HFFc6 (cell line): ENCODE measurements around the gene TMC3. TPM values are rescaled to one million over a fixed set of nuclear protein-coding genes. Genes with fewer than 3 reads are reported as not detected.

Experiments
- DNase-seq: peaks from one replicate; pipeline ENCODE4 v3.0.0-alpha.2; 2018
- H3K27ac Mint-ChIP-seq: 2 replicates; pipeline ENCODE4 v1.8.0; 2020; ENCODE audit warnings: mild to moderate bottlenecking, mixed read lengths
- H3K27me3 Mint-ChIP-seq: 2 replicates; pipeline ENCODE4 v1.8.0; 2021; ENCODE audit warnings: mild to moderate bottlenecking, moderate library complexity, mixed read lengths; ENCODE audit not compliant: insufficient read depth
- H3K36me3 Mint-ChIP-seq: 2 replicates; pipeline ENCODE4 v1.8.0; 2021; ENCODE audit warnings: low read depth, mixed read lengths
- H3K4me1 Mint-ChIP-seq: 2 replicates; pipeline ENCODE4 v1.8.0; 2020; ENCODE audit warnings: low read depth, mixed read lengths
- H3K4me3 Mint-ChIP-seq: 2 replicates; pipeline ENCODE4 v1.8.0; 2020; ENCODE audit warnings: mild to moderate bottlenecking, moderate library complexity, mixed read lengths
- H3K9me3 Mint-ChIP-seq: 2 replicates; pipeline ENCODE4 v1.8.0; 2020; ENCODE audit warnings: mild to moderate bottlenecking, mixed read lengths
- total RNA-seq, 6 experiments: library from RNA; stranded (reverse); fragmentation: NEBNext Ultra II Directional; extraction: Animal tissue kit (Norgen Biotek cat#: 25700); gene quantifications; 2 replicates in 1 of 6; 3 replicates in 5 of 6; pipeline ENCODE4 v1.2.3, GENCODE V29; 2021
- TF ChIP-seq, protein P1 (sequence below): fragments of 200-600 bp; sonication (generic); IDR thresholded peaks from 2 replicates; pipeline ENCODE4 v1.5.0; 2021; ENCODE audit warnings: antibody characterized with exemption, mild to moderate bottlenecking

TMC3 gene
- total RNA-seq, 6 experiments from 2014 or later = not detected

DNA sequence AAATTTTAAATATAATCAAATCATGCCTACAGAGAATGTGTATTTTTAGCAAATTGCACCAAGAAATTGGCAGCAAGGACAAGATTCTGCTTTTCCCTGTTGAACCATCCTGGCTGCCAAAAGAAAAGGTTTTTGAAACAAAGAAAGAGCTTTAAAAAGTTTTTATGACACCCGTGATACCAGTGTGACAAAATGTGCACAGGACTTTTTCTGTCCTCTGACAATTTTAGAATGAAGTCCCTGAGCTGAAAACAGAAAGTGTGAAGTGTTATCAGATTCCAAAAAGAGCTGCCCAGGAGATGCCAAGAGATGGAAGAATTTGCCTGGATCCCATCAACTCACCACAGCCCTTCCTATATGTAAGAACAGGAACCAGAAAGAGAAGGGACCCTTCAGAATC is 33.2 kb upstream of the TMC3 start:
- DNase-seq = no peak
- H3K27ac Mint-ChIP-seq = no peak overlapping the region
- H3K9me3 Mint-ChIP-seq = no peaks in the 10 kb centered on the region
- TF ChIP-seq, protein P1, sequence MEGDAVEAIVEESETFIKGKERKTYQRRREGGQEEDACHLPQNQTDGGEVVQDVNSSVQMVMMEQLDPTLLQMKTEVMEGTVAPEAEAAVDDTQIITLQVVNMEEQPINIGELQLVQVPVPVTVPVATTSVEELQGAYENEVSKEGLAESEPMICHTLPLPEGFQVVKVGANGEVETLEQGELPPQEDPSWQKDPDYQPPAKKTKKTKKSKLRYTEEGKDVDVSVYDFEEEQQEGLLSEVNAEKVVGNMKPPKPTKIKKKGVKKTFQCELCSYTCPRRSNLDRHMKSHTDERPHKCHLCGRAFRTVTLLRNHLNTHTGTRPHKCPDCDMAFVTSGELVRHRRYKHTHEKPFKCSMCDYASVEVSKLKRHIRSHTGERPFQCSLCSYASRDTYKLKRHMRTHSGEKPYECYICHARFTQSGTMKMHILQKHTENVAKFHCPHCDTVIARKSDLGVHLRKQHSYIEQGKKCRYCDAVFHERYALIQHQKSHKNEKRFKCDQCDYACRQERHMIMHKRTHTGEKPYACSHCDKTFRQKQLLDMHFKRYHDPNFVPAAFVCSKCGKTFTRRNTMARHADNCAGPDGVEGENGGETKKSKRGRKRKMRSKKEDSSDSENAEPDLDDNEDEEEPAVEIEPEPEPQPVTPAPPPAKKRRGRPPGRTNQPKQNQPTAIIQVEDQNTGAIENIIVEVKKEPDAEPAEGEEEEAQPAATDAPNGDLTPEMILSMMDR = no peak
- no peaks in the 10 kb centered on the region for H3K36me3 Mint-ChIP-seq
- H3K27me3 Mint-ChIP-seq = peaks cover 9% of the 10 kb centered on the region
- no peak overlapping the region for H3K4me3 Mint-ChIP-seq
- no peaks in the 10 kb centered on the region for H3K4me1 Mint-ChIP-seq

DNA sequence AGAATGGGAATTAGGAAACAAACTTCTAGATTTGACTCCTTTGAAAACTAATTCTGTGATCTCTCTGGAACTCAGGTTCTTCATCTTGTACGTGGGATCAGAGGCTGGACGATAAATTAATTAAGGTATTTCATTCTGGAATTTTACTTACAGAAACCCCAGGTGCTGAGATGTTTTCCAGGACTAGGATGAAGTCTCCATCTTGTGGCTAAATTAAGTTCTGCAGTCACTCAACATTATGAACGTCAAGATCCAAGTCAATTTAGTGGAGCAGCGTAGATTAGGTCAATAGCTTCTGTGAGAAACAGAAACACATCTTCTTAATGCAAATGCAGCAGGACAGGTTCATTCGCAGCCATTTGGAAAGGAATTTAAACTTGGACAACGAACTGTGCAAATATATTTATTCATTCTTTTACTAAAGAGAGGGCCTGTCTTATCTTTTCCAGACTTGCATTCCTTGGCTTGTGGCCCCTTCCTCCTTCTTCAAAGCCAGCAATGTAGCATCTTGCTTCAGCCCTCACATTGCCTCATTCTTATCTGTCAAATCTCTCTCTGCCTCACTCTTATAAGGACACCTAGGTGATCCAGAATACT is 26.7 kb upstream of the TMC3 start:
- Mint-ChIP-seq H3K9me3 (no peaks in the 10 kb centered on the region), H3K36me3 (no peaks in the 10 kb centered on the region), H3K27ac (no peak overlapping the region), H3K27me3 (peaks cover 4% of the 10 kb centered on the region), H3K4me3 (no peak overlapping the region), H3K4me1 (peaks cover 5% of the 10 kb centered on the region; the same call in 1 of the 2 replicates)
- peak; percentile 27 for DNase-seq
- TF ChIP-seq, protein P1 = peak; percentile 90

DNA sequence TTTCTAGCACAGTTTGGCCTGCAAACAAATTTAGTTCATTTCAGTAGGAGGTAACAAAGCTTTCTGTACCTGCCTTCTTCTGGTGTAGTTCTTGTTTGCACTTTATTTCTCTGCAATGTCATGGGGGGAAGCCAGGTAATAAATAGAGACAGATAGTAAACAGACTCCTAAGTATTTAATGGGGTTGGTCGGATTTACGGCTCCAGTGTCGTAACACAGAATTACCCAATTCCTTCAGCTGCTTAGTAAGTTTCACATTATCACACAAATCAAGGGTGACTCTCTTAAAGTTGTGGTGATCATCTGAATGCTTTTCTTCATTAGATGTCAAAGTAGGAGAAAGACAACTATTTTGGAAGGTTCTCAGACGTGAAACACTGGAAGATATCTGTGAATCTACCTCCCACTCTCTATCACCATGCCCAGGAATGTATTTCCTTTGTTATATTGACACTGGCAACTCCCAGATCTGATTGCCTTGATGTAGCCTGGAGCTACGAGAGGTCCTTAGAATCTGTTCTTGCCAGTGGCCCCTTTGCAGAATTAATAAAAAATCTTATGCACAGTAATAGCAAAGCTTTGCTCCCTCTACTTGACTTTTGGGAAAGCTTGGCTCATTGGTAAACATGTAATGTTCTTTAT is 25.0 kb upstream of the TMC3 start:
- Mint-ChIP-seq H3K9me3 (no peaks in the 10 kb centered on the region), H3K4me3 (no peak overlapping the region), H3K27me3 (peaks cover 4% of the 10 kb centered on the region), H3K36me3 (no peaks in the 10 kb centered on the region), H3K4me1 (peaks cover 5% of the 10 kb centered on the region; the same call in 1 of the 2 replicates), H3K27ac (no peak overlapping the region)
- no peak for DNase-seq
- TF ChIP-seq, protein P1 = no peak

DNA sequence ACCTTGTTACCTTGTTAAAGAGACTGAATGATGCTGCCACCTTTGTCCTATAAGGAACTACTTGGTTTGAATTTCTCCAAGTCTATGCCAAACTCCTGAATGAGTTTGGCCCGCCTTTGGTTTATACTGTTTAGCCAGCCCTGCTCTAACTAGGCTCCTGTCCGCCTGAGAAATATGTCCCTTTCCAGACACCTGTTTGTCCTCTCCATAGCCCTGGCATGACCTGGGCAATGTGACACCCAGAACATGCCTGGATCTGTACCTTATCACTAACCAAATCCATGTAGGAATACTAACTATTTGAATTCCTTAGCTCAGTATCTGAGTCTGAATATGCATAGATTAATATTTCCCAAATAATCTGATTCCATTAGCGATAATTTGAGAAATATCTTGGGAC is 24.4 kb upstream of the TMC3 start:
- H3K27ac Mint-ChIP-seq = no peak overlapping the region
- peaks cover 5% of the 10 kb centered on the region; the same call in 1 of the 2 replicates for H3K4me1 Mint-ChIP-seq
- H3K27me3 Mint-ChIP-seq = peaks cover 4% of the 10 kb centered on the region
- H3K36me3 Mint-ChIP-seq = no peaks in the 10 kb centered on the region
- H3K9me3 Mint-ChIP-seq = no peaks in the 10 kb centered on the region
- no peak for DNase-seq
- TF ChIP-seq, protein P1 = no peak
- no peak overlapping the region for H3K4me3 Mint-ChIP-seq

DNA sequence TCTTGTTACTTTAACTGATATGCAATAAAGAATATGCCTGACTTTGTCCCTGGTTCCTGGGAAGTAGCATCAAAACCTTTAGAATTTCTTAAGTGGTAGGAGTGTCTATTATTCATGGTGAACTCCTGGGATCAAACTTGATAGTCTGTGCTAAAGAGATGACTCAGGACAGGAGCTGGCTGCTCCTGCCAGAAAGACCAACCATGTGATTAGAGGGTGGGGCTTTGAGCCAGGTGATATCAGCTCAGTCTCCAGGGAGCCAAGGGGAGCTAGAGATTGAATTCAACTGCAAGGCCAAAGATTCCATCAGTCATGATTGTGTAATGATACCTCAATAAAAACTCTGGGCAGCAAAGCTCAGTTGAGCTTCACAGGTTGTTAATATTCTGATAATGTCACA is 20.6 kb upstream of the TMC3 start:
- H3K27me3 Mint-ChIP-seq = peaks cover 4% of the 10 kb centered on the region
- H3K4me3 Mint-ChIP-seq = no peak overlapping the region
- no peak for DNase-seq
- H3K27ac Mint-ChIP-seq = no peak overlapping the region
- TF ChIP-seq, protein P1 = no peak
- no peaks in the 10 kb centered on the region for H3K36me3 Mint-ChIP-seq
- H3K9me3 Mint-ChIP-seq = no peaks in the 10 kb centered on the region
- peaks cover 5% of the 10 kb centered on the region; the same call in 1 of the 2 replicates for H3K4me1 Mint-ChIP-seq
